ENCODE measurements around the gene SLC7A1.

The SLC7A1 gene

GRCh38 chr13:29489650-29490560 lies 105.6 kb downstream of the SLC7A1 start:
- no peak for DNase-seq (ENCODE audit: low spot score)

DNA sequence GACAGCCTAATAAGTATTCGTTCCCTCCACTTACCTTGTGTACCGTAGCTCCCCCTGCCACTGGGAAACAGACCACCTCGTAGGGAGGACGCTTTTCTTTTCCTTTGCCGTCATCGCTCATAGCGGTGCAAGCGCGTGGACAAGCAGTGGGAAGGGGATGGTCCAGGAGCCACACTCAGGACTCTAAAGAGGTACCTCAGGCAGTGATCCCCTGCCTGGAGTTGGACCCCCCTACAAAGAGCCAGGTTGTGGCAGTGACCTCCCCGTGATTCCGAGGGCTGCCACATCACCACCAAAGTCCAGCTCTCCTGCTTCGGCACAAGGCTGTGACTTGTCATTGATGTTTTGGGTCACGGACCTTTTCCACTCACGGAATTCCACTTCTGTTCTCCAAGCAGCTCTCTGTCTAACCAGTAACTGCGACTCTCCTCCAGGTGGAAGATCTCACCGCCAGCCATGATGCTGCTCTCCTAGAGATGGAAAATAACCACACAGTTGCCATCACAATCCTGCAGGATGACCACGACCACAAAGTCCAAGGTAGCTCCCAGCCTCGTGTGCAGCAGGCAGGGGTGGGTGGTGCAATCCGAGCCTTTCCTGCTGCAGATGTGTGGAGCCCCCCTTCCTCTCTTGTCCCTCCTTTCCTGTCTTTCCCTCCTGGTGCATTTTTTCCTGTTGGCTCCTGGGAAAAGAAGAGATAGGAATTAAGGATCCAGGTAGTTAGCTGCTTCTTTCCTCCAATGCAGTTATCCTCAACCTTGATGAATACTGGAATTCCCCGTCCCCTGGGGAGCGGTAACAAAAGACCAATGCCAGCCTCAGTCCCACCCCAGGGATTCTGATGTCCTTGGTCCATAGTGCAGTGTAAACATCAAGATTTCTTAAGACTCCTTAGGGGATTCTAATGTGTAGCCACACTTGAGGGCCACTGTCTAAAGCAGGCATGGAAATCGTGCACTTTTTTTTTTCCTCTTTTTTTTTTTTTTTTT lies 107.7 kb downstream of the SLC7A1 start:
- no peak for DNase-seq (ENCODE audit: low spot score)

GRCh38 chr13:29486551-29486950 lies 108.9 kb downstream of the SLC7A1 start:
- no peak for DNase-seq (ENCODE audit: low spot score)

DNA sequence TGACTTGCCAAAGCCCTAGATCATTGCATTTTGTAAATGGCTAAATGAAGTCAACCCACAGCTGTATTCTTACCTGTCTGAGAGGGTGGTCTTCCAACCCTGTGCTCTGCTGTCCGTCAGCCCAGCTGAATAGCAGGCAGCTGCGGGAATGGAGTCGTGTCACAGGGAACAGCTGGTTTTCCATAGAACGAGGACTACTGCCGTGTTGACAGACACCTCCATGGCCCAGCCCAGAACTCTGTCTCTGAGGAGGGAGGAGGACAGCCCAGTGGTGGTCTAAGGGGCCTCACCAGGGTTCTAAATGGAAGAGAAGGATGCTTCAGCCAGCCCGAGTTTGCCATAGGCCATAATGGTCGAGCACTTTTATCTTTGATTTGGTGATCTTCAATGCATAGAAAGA lies 110.7 kb downstream of the SLC7A1 start:
- no peak for DNase-seq (ENCODE audit: low spot score)

DNA sequence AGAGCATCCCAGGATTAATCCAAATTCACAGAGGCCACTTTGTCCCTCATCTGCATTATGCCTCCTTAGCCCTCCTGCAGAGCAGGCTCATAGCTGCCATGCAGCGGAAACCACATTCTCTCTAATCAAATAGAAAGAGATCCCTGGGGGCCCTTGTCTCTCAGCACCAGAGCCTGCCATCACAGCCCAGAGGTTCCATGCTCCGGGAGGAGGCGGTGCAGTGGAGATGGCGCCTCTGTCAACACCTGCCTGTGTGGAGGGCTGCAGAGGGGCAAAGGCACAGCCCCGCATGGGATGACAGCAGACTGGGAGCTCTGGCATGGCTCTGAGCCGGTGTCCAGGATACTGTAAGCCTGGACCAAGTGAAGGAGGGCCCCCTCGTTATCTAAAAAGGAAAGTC lies 111.3 kb downstream of the SLC7A1 start:
- DNase-seq (ENCODE audit: low spot score), result no peak

- DNase-seq (ENCODE audit: low spot score), result no peak
Observed at GRCh38 chr13:29483623-29484022, 111.9 kb downstream of the SLC7A1 start.

- no peak for DNase-seq (ENCODE audit: low spot score)
Observed at GRCh38 chr13:29483211-29483610, 112.3 kb downstream of the SLC7A1 start.

GRCh38 chr13:29482504-29482903 lies 113.0 kb downstream of the SLC7A1 start:
- no peak for DNase-seq (ENCODE audit: low spot score)

DNA sequence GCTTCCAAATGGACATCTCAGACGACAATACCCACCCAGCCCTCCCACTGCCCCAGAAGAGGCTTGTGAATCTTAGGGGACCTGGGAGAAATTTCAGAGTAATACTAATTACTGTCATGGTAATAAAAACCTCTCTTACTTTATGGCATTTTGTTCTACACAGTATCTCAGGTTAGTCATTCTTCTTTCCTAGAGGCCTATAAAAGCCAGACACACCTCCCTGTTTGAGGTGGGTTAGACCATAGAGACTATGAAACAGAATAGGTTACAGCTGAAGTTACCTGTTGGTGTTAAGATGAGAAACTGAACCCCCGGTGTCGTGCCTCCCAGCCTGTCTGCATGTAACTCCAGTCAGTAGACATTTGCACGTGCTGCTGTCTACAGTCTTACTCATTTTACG lies 113.9 kb downstream of the SLC7A1 start:
- DNase-seq (ENCODE audit: low spot score), result no peak

DNA sequence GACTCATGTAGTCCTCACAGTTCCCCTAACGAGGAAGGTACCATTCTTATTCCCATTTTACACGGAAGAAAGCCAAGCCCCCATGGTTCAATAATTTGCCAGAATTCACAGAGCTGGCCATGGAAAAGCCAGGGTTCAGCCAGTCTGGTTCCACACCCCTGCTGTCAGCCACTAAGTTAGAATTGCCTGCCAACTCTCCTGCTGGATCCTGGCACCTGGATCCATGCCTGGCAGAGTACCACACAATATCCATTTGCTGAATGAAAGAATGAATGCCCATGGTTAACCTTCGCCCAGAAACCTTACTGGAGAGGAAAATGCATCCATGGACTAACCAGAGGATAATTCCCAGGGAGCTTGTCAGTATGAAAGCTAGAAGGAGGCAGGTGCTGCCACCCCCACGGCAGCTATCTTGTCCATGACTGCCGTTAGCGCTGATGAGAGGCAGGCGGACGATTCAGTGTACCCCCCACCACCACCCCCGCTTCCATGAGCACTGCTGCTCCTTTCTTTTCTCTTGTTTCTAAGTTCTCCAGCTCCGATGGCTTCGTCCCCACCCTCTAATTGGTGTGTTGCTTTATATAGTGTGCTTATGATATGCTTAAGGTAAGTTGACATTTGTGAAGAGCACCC lies 114.5 kb downstream of the SLC7A1 start:
- no peak for DNase-seq (ENCODE audit: low spot score)

DNA sequence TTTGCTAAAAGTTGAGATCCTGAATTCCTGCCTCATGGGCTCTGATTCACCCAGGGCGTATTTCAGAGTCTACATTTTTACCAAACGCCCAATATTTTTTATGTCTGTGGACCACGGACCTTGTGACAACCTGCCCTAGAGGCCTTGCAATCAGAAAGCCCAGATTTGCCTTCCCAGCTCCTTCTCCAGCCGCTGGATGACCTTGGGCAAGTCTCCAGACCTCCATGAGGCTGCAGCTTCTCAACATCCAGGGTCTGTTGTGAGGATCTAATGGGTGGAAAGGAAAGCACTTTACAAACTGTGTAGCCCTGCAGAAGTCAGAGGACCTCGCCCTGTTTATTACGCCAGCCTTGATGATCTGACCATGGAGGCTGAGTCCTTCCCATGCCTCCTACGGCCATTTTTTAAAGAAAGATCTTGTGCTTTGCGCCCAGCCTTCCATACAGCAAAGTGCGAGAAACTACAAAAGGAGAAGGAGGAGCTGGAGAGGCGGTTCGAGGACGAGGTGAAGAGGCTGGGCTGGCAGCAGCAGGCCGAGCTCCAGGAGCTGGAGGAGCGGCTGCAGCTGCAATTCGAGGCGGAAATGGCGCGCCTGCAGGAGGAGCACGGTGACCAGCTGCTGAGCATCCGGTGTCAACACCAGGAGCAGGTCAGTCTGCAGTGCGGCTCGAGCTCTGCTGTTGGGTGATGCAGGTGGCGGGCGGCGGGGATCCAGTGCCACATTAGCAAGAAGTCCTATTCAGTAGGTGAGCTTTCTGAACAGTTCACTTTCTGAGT lies 115.6 kb downstream of the SLC7A1 start:
- DNase-seq (ENCODE audit: low spot score), result no peak

DNA sequence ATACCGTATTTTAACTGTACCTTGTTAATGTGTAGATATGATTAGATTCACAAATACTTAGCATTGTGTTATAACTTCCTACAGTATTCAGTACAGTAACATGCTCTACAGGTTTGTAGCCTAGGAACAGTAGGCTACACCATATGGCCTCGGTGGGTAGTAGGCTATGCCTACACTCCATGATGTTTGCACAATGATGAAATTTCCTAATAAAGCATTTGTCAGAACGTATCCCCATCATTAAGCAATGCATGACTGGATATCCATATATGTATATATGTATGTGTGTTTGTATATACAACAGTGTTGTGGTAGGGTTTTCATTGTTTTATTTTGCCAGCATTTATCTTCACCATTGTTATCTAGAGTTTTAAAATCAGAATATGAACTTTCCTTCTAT lies 119.4 kb downstream of the SLC7A1 start:
- no peak for DNase-seq (ENCODE audit: low spot score)

GRCh38 chr13:29474991-29475390 lies 120.5 kb downstream of the SLC7A1 start:
- no peak for DNase-seq (ENCODE audit: low spot score)

DNA sequence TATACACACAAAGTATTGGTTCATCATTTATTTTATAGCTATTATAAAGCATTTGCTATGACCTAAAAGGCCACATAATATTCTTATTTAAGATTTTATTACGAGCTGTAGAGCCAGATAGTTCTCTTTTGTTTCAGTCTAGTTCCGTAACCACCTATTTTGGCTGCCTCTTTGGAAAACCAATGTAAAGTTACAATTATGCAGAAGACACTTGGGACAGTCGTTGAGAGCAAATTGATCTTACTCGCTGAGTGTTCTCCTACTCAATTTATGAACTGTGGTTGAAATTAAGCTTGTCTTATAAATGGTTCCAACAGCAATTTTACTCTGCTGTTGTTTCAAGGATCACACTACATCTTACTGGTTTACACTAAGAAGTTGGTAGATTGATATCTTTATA lies 122.3 kb downstream of the SLC7A1 start:
- no peak for DNase-seq (ENCODE audit: low spot score)

DNA sequence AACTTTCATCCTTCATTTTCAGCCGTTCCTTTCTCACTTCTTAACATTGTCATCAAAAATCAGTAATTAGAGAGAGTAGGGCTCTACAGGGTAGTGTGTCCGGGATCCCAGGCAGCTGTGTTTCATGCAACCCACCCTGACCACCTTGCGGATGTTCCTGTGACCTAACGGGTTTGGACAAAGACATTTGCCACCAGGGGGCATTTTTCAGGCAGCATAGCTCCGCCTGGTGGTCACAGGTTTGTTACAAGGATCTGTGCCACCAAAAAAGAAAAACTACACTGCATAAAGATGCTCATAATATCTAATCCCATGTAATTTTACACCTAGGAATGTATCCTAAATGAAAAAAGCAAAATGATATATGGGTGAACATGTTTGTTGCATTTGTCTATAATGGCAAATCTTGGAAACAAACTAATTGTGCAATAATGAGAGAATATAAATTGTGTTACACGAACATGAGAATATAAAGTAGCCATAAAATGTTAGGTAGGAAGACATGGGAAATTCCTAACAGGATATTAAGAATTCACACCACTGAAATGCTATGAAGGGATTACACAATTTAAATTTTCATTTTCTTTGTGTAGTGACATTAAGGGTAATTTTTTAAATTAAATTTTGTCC lies 123.0 kb downstream of the SLC7A1 start:
- peak; percentile 43 for DNase-seq (ENCODE audit: low spot score)

- no peak for DNase-seq (ENCODE audit: low spot score)
Observed at GRCh38 chr13:29471551-29471950, 123.9 kb downstream of the SLC7A1 start.

GRCh38 chr13:29465741-29466293 lies 129.7 kb downstream of the SLC7A1 start:
- no peak for DNase-seq (ENCODE audit: low spot score)

DNA sequence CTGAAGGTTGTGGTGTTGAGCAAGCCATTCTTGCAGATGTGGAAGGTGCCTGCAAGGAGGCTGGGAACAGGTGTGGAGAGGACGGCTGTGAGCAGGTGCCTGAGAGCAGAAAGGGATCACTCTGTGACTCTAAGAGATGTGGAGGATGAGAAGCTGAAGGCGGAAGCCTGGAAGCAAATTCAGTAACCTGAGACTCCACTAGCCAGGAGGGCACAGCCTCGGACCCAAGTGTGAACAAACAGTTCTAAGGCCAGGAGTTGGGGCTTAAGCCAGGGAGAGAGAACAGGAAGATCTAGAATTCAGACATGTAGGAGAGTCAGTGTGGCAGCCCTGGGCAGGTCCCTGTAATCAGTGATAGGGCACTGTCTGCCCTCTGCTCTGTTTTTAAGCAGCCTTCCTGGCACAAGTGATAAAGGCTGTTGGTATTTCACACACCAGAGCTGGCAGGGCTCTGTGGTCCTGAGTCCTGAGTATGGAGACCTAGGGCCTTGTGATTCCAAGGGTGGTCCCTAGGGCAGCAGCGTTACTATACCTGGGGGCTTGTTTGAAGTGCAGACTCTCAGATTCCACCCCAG lies 131.3 kb downstream of the SLC7A1 start:
- no peak for DNase-seq (ENCODE audit: low spot score)

DNA sequence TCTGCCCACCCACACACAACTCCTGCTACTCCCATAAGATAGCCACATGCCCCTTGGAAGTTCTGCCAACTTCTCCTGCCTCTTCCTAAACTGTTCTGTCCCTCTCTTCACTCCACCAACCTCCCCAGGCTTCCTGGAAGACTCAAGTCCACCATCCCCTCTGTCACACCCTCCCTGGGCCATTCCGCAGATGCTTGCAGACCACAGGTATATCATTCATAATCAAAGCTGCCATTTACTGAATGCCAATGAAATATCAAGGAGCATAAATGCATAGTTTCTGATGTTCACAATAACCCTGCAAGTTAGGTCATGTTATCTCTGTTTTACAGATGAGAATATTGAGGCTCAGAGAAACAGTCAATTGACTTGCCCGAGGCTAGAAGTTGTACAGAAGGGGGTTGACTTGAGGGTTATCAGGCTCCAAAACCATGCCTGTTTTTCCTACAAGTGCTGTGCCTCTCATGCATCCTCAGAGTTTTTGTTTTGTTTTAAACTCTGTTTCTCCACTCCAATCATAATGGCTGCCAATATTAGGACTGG lies 135.6 kb downstream of the SLC7A1 start:
- no peak for DNase-seq (ENCODE audit: low spot score)
